NCI-H345 treated with DMSO at 0.1 percent for 48 hours (cell line): ENCODE results near the gene RMND5B.
"Not testable (repeated sequence)": the region's sequence is repeated elsewhere in the genome, so short reads cannot be mapped to it uniquely, and the experiment has no call there.

Experiments used
- DNase-seq: peaks from one replicate; lab custom pipeline; 2025; ENCODE audit not compliant: unreplicated experiment; lab: John Stamatoyannopoulos, UW

The RMND5B gene

DNA sequence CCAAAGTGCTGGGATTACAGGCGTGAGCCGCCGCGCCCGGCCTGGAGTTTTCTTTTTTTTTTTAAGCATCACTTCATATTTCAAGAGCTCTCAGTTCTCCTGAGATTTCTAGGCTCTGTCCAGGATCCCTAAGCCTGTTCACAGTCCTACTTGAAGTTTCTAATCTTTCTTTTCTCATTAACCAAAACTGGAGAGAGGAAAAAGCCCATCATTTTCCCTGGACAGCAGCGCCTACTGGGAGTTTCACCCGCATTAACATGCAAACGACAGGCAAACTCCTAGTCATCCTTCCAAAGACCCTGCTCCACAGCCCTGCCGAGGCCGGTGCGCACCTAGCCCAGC is 609 bp upstream of the RMND5B start:
- DNase-seq, result not testable (repeated sequence)

DNA sequence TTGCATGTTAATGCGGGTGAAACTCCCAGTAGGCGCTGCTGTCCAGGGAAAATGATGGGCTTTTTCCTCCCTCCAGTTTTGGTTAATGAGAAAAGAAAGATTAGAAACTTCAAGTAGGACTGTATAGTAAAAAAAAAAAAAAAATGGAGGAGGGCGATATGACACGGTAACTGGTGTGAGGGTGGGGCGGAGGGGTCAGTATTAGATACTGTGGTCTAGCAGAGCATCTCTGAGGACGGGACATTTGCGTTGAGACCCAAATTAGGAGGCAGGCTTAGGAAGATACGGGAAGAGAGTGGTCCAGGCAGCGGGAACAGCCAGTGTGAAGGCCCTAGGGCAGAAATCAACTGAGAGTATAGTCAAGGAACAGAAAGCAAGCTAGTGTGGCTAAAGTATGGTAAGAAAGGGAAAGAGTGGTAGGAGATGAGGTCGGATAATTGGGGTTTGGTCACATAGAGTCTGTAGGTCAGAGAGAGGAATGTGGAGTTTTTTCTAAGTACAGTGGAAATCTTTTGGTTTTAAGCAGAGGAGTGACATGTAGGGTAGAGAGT is 707 bp downstream of the RMND5B start:
- DNase-seq, result no peak

DNA sequence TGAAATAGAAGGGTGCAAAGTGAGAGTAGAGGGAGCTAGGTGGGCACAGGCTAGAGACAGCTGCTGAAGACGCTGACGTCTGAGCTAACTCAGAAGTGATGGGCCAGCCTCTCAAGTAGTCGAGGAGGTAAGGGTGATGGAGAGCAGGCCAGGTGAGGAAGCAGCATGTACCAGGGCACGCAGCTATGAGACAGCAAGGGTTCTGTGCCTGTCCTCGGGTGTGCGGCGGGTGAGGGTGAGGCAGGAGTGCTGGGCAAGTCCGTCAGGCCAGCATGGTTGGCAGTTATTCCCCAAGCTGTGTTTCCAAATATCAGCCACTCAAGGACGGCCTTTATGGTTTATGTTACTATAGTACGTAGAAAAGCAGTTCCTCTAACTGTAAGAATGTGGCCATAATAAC is 6.2 kb downstream of the RMND5B start:
- DNase-seq, result no peak

DNA sequence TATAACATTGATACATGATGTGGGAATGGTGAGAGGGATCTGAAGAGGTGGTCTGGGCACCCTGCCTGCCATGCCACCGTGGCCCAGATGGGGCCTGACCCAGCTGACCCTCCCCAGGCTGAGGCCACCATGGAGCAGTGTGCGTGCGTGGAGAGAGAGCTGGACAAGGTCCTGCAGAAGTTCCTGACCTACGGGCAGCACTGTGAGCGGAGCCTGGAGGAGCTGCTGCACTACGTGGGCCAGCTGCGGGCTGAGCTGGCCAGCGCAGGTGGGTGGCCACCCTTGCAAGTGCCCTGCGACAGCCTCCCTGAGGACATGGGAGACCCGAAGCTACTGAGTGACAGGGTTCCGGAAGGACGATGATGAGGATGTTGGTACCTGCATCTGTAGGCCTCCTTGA is 7.2 kb downstream of the RMND5B start:
- DNase-seq, result no peak

DNA sequence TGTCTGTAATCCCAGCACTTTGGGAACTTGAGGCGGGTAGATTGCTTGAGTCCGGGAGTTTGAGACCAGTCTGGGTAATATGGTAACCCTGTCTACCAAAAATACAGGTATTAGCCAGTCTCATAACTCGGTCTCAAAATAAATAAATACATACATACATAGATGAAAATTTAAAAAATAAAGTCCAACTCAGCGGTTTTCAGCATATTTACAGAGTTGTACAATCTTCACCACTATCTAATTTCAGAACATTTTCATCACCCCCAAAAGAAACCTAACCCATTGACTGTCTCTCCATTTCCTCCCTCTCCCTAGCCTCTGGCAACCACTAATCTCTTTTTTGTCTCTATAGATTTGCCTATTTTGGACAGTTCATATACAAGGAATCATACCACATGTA is 10.7 kb downstream of the RMND5B start:
- DNase-seq, result no peak

DNA sequence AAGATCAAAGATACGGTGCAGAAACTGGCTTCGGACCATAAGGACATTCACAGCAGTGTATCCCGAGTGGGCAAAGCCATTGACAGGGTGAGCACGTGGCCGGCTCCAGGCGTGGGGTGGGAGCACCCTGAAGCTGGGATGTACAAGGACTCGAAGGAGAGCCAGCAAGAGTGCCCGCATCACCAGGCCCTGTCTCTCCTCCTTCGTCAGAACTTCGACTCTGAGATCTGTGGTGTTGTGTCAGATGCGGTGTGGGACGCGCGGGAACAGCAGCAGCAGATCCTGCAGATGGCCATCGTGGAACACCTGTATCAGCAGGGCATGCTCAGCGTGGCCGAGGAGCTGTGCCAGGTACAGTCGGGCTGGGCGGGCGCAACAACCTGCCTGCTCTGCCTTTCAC is 11.8 kb downstream of the RMND5B start:
- no peak for DNase-seq

DNA sequence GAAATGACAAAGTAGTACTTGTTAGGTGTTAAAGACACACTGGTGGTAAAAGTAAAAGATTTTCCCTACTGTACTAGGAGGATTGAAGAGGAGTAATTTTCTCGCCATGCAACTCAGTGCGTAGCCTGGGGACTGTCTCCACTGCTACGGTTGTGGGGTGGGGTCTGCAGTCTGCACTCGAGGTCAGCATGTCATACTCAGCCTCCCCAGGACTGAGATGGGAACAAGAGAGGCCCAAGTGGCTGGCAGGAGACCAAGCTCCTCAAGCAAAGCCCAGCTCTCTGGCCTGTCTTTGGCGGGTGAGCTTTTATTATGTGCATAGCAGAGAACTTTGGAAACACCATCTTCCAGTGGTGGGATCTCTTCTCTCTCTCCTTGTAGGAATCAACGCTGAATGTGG is 12.4 kb downstream of the RMND5B start:
- no peak for DNase-seq

DNA sequence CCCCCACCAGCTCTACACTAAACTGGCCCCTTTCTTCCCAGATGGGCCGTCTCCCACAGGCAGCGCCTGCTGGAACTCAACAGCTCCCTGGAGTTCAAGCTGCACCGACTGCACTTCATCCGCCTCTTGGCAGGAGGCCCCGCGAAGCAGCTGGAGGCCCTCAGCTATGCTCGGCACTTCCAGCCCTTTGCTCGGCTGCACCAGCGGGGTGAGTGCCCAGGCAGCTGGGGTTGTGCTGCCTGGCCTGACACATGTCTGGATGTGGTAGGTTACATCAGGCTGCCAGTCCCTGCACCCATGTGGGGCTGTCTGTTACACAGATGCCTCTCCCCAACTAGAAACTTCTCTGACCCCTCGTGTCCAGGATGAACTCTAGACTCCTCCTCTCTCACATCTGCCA is 13.1 kb downstream of the RMND5B start:
- no peak for DNase-seq

DNA sequence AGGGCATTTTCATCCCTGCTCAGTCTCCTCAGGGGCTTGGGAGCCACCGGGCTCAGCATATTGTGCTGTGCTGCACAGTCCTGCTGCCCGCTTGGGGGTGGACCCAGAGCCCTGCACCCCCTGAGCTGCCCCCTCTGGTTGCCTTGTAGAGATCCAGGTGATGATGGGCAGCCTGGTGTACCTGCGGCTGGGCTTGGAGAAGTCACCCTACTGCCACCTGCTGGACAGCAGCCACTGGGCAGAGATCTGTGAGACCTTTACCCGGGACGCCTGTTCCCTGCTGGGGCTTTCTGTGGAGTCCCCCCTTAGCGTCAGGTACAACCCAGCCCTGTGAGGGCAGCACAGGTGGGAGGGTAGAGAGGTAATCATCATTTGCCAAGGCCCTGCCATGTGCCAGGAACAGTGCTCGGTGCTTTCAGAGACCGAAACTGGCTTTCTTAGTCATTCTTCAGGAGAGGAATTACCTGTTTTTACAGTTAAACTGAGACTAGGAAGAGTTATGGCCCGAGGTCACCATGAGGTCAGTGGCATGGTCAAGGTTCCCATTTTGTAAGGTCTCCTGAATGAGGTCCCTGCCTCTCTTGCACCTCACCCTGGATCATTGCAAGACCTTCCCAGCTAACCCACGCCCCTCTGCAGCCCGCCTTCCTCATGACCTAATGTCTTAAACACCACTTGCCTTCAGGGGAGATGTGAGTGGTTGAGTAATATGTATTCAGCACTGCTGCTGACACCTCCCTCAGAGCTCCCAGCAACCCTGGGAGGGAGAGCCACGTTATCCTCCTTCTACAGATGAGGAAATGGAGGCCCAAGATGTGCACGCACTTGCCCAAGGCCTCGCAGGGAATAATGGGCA is 15.4 kb downstream of the RMND5B start:
- DNase-seq, result peak; percentile 53

DNA sequence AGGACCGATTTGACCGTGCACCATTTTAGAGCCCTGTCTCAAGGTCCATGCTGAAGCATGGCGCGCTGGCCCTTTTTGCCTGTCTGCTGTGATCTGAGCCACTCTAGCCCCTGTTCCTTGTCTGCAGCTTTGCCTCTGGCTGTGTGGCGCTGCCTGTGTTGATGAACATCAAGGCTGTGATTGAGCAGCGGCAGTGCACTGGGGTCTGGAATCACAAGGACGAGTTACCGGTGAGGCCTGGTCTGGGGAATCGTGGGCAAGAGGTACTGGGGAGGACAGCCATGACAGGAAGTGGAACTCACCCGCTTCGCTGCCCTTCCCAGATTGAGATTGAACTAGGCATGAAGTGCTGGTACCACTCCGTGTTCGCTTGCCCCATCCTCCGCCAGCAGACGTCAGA is 16.6 kb downstream of the RMND5B start:
- DNase-seq, result no peak

DNA sequence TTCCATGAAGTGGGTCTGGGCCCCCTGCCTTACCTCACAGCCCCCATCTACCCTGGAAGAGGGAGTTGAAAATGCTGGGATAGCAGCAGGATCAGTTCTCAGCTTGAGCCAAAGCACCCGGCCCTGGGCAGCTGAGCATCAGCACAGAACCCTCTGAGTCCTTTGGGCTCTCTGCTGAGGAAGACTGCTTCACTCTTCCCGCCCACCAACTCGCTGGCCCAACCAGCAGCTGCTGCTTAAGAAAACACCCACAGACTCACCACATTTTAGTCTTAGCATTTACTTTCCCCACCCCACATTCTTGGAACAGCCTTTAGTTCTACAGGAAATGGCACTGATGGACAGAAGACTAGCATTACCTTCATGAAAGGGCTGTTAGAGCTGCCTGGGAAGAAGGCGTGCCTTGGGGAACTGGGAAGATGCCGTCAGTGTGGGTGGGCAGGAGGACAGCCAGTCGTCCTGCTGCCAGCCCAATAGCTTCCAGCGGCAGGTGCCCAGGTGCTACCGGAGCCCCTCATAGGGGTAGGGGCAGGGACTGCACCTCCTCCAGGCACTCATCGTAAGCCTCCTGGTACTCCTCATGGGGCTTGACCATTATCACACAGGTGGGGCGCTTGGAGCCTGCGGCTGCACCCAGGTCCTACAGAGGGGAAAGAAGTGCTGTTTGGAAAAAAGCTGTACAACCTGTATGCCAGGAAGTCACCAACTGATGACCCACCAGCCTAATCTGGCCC is 18.6 kb downstream of the RMND5B start:
- DNase-seq, result no peak

DNA sequence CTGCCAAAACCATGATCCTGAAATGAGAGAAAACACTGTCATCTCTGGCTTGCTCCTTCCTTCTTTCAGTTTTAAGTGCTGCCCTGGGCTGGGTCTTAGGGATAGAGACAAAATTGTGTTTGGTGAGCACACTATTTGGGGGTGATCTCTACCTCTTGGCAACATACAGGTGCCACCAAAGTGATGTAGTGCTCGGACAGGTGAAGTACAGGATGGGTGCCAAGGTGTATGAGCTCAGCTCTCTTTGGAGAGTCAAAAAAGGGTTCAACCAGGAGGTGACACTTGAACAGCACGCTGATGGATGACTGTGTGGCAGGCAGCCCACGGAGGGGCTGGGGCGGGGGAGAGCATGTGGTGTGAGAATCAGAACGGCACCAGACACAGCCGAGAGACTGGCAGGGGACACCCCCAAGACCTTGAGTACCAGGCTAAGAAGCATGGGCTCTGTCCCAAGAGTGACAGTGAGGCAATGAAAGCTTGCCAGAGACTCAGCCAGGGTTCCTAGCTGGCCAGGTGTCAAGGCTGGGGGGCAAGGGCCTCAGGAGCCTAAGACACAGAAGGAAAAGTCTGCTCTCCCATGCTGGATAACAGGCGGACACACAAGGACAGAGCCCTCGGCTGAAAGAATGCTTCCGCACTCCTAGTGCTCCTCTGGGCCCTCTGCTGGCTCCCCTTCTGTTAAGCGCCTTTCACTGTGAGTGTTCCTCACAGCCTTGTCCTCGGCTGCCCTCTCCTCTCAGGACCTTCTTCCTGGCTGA is 20.3 kb downstream of the RMND5B start:
- no peak for DNase-seq

DNA sequence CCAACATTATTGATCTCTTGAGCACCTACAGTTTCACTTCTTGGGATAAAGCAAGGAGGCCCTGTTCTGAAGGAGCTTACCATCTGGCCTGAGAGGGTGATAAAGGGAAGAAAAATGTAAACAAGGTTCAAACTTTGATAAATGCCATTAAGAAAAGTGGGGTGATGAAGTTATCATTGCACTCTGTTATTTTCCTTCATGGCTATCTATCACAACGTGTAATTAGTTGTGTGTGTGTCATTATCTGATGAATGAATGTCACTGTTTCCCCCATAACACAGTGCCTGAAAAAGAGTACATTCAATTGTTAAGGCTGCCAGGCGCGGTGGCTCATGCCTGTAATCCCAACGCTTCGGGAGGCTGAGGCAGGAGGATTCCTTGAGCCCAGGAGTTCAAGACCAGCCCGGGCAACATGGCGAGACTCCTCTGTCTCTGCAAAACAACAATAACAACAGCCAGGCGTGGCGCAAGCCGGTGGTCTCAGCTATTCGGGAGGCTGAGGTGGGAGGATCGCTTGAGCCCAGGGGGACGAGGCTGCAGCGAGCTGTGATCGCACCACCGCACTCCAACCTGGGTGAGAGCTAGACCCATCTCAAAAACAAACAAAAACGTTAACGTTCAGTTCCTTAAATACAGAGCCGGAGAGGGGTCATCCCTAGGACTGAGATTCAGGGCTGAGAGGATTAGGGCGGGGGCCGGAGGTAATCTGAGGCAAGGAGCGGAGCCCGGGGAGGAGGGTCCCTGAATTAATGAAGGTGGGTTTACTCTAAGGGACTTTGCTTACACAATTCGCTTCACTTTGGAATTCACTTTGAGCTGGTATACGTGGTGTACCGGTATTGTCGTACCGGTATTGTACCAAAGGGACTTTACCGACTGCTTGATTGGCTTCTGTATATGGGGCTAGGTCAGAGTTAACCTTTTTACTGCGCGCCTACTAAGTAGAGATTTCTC is 22.0 kb downstream of the RMND5B start:
- DNase-seq, result no peak

DNA sequence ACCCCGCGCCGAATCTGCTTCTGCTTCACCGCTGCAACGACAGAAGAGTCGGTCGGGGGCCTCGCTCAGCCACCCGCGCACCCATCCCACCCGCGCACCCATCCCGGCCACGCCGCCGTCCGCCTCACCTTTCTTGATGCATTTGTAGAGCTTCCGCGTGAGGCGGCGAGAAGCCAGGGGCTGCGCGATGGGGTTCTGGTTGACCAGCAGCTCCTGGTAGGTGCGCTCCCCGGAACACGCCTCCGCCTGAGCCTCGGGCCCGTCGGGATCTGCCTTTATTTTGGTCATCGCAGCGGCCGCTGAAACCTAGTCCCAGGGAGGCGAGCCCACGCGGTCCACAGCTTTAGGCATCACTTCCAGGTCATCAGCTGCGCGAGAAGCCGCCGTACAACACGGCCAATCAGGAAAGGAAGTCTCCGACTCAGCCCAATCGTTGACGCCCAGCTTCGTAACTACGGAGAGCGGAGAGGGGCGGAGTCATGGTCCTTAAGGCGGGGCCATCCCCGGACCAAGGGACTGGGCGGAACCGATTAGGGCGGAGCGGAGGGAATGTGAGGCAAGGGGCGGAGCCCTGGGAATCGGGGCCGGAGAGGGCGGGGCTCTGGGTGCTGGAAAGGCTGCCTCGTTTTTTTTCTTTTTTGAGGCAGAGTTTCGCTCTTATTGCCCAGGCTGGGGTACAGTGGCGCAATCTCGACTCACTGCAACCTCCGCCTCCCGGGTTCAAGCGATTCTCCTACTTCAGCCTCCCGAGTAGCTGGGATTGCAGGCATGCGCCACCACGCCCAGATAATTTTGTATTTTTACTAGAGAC is 22.9 kb downstream of the RMND5B start, which contains the start of gene NHP2:
Gene NHP2 (minus strand): TSS at position 356 of the 811 bp plus-strand sequence. CDS start 68 bp downstream, at position 288.
- peak; percentile 95 for DNase-seq

DNA sequence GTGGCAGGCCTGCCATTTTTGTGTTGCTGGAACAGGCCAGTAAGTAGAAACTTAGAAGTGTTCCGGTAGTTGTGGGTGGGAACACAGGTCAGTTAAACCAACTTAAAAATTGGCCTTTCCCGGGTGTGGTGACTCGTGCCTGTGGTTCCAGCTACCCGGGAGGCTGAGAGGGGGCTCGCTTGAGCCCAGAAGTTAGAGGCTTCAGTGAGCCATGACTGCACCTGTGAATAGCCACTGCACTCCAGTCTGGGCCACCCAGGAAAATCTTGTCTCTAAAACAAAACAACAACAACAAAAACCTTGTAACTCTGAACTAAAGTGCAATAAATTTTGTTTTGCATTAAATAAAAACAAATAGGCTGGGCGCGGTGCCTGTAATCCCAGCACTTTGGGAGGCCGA is 24.3 kb downstream of the RMND5B start:
- no peak for DNase-seq

DNA sequence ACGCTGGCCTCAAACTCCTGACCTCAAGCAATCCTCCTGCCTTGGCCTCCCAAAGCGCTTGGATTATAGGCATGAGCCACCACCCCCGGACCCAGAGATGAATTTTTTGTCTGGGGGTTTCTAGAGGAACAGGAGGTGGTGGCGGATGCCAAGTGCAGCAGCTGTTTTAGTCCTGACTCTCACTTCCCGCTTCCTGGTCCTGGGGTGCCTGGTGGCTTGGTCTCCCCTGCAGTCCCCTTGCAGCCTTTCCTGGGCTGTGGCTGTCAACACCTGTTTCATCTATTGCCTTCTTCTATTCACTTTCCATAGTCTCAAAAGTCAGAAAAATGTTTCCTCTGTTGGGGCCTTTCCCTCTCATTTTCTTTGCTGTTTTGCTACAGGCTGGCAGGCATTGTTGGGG is 29.4 kb downstream of the RMND5B start:
- no peak for DNase-seq

DNA sequence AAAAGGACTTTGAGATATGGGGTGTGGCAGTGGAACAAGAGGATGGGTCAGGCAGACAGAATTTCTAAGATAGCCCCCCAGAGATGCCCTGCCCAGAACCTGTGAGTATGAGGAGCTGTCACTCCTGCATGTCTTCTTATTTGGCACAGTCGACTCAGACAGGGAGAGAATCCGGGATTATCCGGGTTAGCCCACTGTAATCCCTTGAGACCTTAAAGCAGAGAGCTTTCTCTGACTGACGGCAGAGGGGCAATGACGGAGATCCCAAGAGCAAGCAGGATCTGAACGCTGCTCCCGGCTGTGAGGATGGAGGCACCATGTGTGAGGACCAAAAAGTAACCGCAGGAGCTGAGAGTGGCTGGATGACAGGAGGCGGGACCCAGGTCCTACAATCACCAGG is 31.7 kb downstream of the RMND5B start:
- no peak for DNase-seq

DNA sequence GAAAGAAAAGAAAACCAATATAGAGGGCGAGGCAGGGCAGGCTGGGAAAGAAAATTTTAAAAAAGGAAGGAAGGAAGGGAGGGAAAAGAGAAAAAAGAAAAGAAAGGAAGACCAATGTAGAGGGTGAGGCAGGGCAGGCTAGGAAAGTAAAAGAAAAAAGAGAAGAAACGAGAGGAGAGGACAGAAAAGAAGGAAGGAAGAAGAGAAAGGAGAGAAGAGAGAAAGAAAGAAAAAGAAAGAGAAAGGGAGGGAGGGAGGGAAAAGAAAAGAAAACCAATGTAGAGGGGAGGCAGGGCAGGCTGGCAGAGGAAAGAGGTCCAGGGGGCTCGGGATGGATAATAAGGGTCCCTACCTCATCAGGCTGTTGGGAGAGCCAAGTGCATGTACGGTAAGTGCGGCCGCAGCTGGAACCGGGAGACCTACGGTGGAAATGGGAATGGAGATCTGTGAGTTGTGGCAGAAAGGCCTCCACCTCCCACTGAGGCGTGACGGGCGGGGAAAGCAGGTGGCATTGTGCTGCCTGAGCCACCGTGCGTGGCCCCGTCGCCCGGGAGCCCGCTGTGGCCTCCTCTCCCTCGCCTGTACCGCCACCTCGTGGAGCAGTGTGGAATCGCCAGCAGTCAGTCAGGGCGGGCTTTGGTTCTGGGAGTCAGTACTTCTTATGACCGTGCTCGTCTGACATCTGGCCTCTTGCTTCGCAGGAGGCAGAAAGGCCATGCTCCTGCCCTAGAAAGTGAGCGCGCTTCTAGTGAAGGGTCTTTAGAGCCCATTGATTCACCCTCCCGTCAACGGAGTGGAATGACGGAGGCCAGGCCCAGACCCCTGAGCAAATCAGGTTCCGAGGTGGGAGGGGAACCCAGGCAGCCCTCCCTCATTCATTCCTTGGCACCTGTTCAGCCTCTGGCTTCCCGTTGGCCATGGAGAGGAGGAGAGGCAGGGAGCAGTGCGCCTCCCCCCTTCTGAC is 33.2 kb downstream of the RMND5B start:
- DNase-seq, result peak; percentile 88
